22Rv1 (cell line): Measurements from ENCODE around the gene ZNF618.

Experiments
- H3K27ac ChIP-seq: fragments of 450-650 bp; 2 replicates; pipeline ENCODE4 v1.5.1; 2017
- ZFX ChIP-seq: fragments of 450-650 bp; IDR thresholded peaks from 2 replicates; pipeline ENCODE4 v1.6.1; 2017; ENCODE audit warnings: antibody characterized with exemption, borderline replicate concordance
- TF ChIP-seq, protein P1 (sequence below): fragments of 450-650 bp; IDR thresholded peaks from 2 replicates; pipeline ENCODE4 v1.5.1; 2017; ENCODE audit warnings: mild to moderate bottlenecking

Gene ZNF618

GRCh38 chr9:113950195-113951031, 74.3 kb downstream of the ZNF618 start:
- TF ChIP-seq, protein P1, sequence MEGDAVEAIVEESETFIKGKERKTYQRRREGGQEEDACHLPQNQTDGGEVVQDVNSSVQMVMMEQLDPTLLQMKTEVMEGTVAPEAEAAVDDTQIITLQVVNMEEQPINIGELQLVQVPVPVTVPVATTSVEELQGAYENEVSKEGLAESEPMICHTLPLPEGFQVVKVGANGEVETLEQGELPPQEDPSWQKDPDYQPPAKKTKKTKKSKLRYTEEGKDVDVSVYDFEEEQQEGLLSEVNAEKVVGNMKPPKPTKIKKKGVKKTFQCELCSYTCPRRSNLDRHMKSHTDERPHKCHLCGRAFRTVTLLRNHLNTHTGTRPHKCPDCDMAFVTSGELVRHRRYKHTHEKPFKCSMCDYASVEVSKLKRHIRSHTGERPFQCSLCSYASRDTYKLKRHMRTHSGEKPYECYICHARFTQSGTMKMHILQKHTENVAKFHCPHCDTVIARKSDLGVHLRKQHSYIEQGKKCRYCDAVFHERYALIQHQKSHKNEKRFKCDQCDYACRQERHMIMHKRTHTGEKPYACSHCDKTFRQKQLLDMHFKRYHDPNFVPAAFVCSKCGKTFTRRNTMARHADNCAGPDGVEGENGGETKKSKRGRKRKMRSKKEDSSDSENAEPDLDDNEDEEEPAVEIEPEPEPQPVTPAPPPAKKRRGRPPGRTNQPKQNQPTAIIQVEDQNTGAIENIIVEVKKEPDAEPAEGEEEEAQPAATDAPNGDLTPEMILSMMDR = no peak
- TF ChIP-seq ZFX = no peak
- H3K27ac ChIP-seq = no peak overlapping the region

- TF ChIP-seq ZFX = no peak
- TF ChIP-seq, protein P1 = no peak
- H3K27ac ChIP-seq = no peak overlapping the region
These were observed 74.9 kb downstream of the ZNF618 start for GRCh38 chr9:113951032-113951372.

DNA sequence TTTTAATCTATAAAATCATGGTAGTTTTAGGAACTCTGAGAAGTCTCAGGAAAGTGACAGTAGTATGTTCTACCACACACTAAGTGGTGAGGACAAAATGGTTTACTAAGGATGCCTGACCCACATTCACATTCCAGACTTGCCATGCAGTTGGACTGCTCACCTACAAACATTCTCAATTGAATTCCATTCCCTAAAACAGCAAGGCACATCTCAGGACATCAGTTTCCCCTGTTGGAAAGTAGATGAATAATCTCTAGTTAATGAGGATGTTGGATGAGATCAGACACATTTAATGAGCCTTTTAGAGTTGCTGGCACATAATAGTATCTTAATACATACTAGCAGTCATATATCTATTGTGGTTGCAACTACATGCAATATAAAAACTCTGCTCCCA, 76.6 kb downstream of the ZNF618 start:
- no peak overlapping the region for H3K27ac ChIP-seq

DNA sequence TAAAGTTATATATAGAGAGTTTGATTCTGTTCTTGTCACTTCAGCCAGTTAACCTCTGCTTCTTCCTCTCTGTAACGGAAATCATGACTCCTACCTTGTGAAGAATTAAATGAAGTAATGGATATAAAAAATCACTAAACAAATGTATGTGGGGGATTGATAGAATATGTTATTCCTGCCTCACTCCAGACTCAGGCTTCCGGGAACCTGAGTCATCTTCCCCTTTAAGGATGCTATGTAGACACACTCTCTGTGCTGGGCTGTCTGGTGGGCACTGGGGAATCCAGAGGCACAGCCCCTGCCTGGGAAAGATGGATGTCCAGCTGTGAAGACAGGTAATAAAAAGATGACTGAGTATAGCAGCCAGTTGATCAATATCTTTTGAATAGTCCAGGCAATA, 77.4 kb downstream of the ZNF618 start:
- H3K27ac ChIP-seq = no peak overlapping the region
- no peak for TF ChIP-seq ZFX
- TF ChIP-seq, protein P1 = no peak

More for the DNA sequence above, 76.6 kb downstream of the ZNF618 start:
- TF ChIP-seq, protein P1 = no peak
- TF ChIP-seq ZFX = no peak

GRCh38 chr9:113954591-113954990, 78.5 kb downstream of the ZNF618 start:
- TF ChIP-seq, protein P1 = no peak
- TF ChIP-seq ZFX = no peak
- no peak overlapping the region for H3K27ac ChIP-seq

DNA sequence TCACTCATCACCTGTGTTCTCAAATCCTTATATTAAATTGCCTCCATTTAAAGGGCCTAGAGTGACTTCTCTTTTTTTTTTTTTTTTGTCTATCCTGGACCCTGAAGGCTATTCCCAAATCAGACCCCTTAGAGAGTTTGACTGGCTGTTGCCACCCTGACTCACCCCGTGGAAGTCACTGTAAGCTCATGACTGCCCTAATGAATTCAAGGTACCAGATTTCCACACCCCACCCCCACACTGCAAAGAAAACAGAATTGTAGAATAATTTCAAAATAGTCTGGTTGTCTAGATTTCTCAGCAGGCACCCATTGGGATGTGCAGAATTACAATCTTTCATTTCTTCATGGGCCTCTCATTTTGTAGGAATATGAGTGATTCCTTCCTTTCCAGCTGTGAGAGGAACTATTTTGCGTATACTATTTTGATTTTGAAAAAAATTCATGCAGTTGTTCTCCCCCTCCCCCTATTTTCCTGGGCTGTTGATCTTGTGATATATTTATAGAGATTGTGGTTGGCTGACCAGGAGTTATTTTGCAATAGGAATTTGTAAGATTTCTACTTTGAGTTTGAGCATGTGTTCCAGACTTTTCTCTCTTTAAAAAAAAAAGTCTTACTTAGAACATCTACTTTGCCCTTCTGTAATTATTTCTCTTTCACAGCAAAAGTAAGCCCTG, 79.1 kb downstream of the ZNF618 start:
- no peak overlapping the region for H3K27ac ChIP-seq
- TF ChIP-seq, protein P1 = no peak
- TF ChIP-seq ZFX = no peak

GRCh38 chr9:113956901-113957300, 80.8 kb downstream of the ZNF618 start:
- no peak for TF ChIP-seq ZFX
- TF ChIP-seq, protein P1 = no peak
- no peak overlapping the region for H3K27ac ChIP-seq
